Natural killer cell (primary cell): ENCODE measurements around the gene SNED1. TPM values are rescaled to one million over a fixed set of nuclear protein-coding genes. Genes with fewer than 3 reads are reported as not detected.

Source experiments
- ATAC-seq, 3 donors: fragments of 150-1000 bp in 2 of 3; fragments of 200-7000 bp in 1 of 3; cut with Tn5 transposase; 1 replicate in 1 of 3; 2 replicates in 2 of 3; pipeline ENCODE4 v1.10.0; 2021; ENCODE audit warnings: mild to moderate bottlenecking in 2 of 3, moderate library complexity in 2 of 3
- DNase-seq, 2 donors: peaks; one replicate each; pipeline versions ENCODE4 v3.0.0 to v3.0.0-alpha.2; 2013 to 2021; ENCODE audit warnings: mixed read lengths in 1 of 2
- H3K27ac ChIP-seq: one replicate; pipeline ENCODE4 v1.5.1; 2013; ENCODE audit warnings: mild to moderate bottlenecking, low read length
- H3K27me3 ChIP-seq: one replicate; pipeline ENCODE4 v1.6.1; 2013; ENCODE audit warnings: low read length; ENCODE audit not compliant: control insufficient read depth, insufficient read depth
- H3K36me3 ChIP-seq: one replicate; pipeline ENCODE4 v1.6.1; 2013; ENCODE audit warnings: low read length; ENCODE audit not compliant: control insufficient read depth, insufficient read depth
- H3K4me1 ChIP-seq: one replicate; pipeline ENCODE4 v1.6.1; 2013; ENCODE audit warnings: low read length; ENCODE audit not compliant: control insufficient read depth, insufficient read depth
- H3K4me3 ChIP-seq: one replicate; pipeline ENCODE4 v1.5.1; 2013; ENCODE audit warnings: low read length
- H3K9me3 ChIP-seq: one replicate; pipeline ENCODE4 v1.6.1; 2013; ENCODE audit warnings: low read length; ENCODE audit not compliant: control insufficient read depth, insufficient read depth
- H3K27ac Mint-ChIP-seq, 2 donors: one replicate each; pipeline ENCODE4 v1.8.0; 2022; ENCODE audit warnings: mild to moderate bottlenecking in 2 of 2, mixed read lengths in 2 of 2, moderate library complexity in 1 of 2
- H3K27me3 Mint-ChIP-seq, 2 donors: one replicate each; pipeline ENCODE4 v1.8.0; 2022; ENCODE audit warnings: low read depth in 2 of 2, mixed read lengths in 2 of 2
- H3K36me3 Mint-ChIP-seq: one replicate; pipeline ENCODE4 v1.8.0; 2022; ENCODE audit warnings: mixed read lengths
- H3K4me1 Mint-ChIP-seq, 2 donors: one replicate each; pipeline ENCODE4 v1.8.0; 2022; ENCODE audit warnings: mixed read lengths in 2 of 2
- H3K4me3 Mint-ChIP-seq: one replicate; pipeline ENCODE4 v1.8.0; 2022; ENCODE audit warnings: mild to moderate bottlenecking, moderate library complexity, mixed read lengths
- H3K9me3 Mint-ChIP-seq, 2 donors: one replicate each; pipeline ENCODE4 v1.8.0; 2022; ENCODE audit warnings: mixed read lengths in 2 of 2
- WGBS: methylation state at CpG from one replicate; pipeline ENCODE4 v1.1.7; 2013; ENCODE audit warnings: missing lambda C conversion rate; ENCODE audit not compliant: insufficient coverage; 5-methylcytosine and 5-hydroxymethylcytosine counted together
- intact Hi-C: fragments of 100-400 bp; cut with micrococcal nuclease; formaldehyde crosslinking; loops from one replicate; pipeline ENCODE4 v1.14.2; 2022
- total RNA-seq, 4 donors: library from RNA; stranded (reverse); fragments of 120-200 nt in 1 of 4; gene quantifications; one replicate each; pipeline versions ENCODE4 v1.2.3 to v1.2.4, GENCODE V29; 2013 to 2022
- TF ChIP-seq, protein P1 (sequence below): fragments of 200-600 bp; IDR thresholded peaks from one replicate; pipeline ENCODE4 v1.8.0; 2022; ENCODE audit warnings: antibody characterized with exemption

SNED1 gene
- total RNA-seq, 3 donors from 2014 or later (not counting 1 experiment from before 2014, with no cell fraction given), result 0.97 to 4.9 (median 2.5) TPM

DNA sequence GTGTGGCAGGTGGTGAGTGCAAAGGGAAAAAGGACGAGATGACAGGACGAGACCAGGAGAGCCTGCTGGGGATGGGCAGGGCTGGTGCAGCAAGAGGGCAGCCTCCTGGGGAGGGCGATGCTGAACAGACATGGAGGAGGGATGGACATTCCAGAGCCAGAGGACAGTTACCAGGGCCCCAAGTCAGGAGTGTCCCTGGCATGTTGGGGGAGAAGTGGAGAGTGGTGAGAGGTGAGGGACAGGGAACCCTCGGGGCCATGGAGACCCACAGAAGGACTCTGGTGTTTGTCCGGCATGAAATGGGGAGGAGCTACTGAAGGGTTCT, 84.6 kb downstream of the SNED1 start:
- Mint-ChIP-seq H3K4me1 (peaks cover 0 to 4% of the 10 kb centered on the region in 2 donors), H3K27ac (no peak overlapping the region), H3K36me3 (peaks cover 10% of the 10 kb centered on the region), H3K9me3 (no peaks in the 10 kb centered on the region), H3K27me3 (no peaks in the 10 kb centered on the region), H3K4me3 (no peak overlapping the region)
- TF ChIP-seq, protein P1, sequence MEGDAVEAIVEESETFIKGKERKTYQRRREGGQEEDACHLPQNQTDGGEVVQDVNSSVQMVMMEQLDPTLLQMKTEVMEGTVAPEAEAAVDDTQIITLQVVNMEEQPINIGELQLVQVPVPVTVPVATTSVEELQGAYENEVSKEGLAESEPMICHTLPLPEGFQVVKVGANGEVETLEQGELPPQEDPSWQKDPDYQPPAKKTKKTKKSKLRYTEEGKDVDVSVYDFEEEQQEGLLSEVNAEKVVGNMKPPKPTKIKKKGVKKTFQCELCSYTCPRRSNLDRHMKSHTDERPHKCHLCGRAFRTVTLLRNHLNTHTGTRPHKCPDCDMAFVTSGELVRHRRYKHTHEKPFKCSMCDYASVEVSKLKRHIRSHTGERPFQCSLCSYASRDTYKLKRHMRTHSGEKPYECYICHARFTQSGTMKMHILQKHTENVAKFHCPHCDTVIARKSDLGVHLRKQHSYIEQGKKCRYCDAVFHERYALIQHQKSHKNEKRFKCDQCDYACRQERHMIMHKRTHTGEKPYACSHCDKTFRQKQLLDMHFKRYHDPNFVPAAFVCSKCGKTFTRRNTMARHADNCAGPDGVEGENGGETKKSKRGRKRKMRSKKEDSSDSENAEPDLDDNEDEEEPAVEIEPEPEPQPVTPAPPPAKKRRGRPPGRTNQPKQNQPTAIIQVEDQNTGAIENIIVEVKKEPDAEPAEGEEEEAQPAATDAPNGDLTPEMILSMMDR, result no peak
- no peak overlapping the region for H3K27ac ChIP-seq
- ATAC-seq (no peak), DNase-seq (no peak)
- no peaks in the 10 kb centered on the region for H3K27me3 ChIP-seq
- H3K36me3 ChIP-seq, result peaks cover 19% of the 10 kb centered on the region
- H3K9me3 ChIP-seq, result no peaks in the 10 kb centered on the region
- 91% methylated on average over 5 of the region's 5 CpGs for WGBS
- H3K4me1 ChIP-seq, result no peaks in the 10 kb centered on the region
- intact Hi-C loops, result no loop called here
- H3K4me3 ChIP-seq, result no peak overlapping the region

DNA sequence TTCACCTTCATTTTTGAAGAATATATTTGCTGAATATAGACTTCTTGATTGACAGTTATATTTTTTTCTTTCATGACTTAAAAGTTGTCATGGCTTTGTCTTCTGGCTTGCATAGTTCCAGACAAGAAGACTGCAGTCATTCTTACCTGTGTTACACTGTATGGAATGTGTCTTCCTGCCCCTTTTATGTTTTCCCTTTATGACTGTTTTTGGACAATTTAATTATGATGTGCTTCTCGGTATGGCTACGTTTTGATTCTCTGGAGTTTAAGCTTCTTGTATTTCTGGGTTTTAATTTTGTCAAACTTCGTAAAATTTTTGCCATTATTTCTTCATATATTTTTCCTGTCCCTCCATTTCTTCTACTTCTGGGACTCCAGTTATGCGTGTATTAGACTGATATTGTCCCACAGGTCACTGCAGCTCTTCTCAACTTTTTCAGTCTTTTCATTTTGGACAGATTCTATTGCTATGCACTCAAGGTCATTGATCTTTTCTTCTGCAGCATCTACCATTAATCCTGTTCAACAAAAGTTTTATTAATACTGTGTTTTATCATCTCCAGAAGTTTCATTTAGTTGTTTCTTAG, 86.5 kb downstream of the SNED1 start:
- WGBS, result 93% methylated on average over 4 of the region's 4 CpGs
- Mint-ChIP-seq H3K27ac (no peak overlapping the region), H3K36me3 (peaks cover 10% of the 10 kb centered on the region), H3K27me3 (no peaks in the 10 kb centered on the region), H3K9me3 (no peaks in the 10 kb centered on the region), H3K4me1 (peaks cover 0 to 4% of the 10 kb centered on the region in 2 donors), H3K4me3 (no peak overlapping the region)
- Histone ChIP-seq H3K4me1 (no peaks in the 10 kb centered on the region), H3K4me3 (no peak overlapping the region), H3K36me3 (peaks cover 33% of the 10 kb centered on the region), H3K27ac (no peak overlapping the region), H3K27me3 (no peaks in the 10 kb centered on the region), H3K9me3 (no peaks in the 10 kb centered on the region)
- ATAC-seq (no peak), DNase-seq (no peak)
- TF ChIP-seq, protein P1, result no peak
- intact Hi-C loops, result no loop called here

DNA sequence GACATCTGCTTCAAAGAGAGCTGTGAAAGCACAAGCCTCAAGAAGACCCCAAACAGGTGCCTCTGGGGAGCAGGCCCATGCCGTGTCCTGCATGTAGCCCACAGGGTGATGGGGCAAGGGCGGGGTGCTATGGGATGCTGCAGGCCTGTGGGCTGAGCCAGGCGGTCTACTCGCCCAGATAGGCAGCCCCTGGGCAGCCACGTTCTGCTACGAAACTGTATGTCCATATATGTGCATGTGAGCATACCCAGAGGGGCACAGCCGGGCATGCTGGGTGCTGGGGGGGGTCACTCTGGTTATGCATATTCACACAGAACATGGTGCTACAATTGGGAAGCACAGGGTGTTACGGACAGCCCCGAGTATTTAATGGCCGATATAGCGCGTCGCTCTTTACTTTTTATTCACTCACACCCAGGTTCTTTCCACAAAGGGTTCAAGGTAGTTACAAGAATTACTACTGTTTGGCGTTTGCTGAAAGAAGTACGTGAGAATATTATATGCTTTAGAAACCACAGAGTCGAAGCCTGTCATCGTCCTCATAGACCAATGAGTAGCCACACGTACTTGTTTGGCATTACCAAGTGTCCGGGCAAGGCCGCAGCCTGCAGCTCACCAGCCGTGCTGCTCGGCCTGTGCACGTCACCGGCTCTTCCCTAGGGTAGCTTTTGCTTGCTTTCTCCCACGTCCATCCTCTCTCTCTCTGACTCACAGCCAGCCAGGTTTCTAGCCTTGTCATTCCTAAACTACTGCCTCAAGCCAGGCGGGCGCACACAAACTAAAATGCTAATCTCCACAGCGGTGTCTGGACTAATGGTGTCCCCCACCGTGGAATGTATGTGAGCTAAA, 89.2 kb downstream of the SNED1 start:
- Mint-ChIP-seq H3K4me3 (no peak overlapping the region), H3K4me1 (peaks cover 3 to 5% of the 10 kb centered on the region in 2 donors), H3K27me3 (no peaks in the 10 kb centered on the region), H3K9me3 (no peaks in the 10 kb centered on the region), H3K27ac (no peak overlapping the region), H3K36me3 (peaks cover 10% of the 10 kb centered on the region)
- WGBS, result 92% methylated on average over 29 of the region's 29 CpGs
- TF ChIP-seq, protein P1, result no peak
- H3K27me3 ChIP-seq, result no peaks in the 10 kb centered on the region
- peaks cover 51% of the 10 kb centered on the region for H3K36me3 ChIP-seq
- intact Hi-C loops, result no loop called here
- H3K4me3 ChIP-seq, result no peak overlapping the region
- no peaks in the 10 kb centered on the region for H3K4me1 ChIP-seq
- ATAC-seq, result no peak
- H3K27ac ChIP-seq, result no peak overlapping the region
- H3K9me3 ChIP-seq, result no peaks in the 10 kb centered on the region
- no peak for DNase-seq
